GM13976 (cell line): ENCODE measurements around the gene FOXC1.

ENCODE experiments used
- DNase-seq: peaks from one replicate; pipeline ENCODE4 v3.0.0; 2012; ENCODE audit warnings: low spot score
- CTCF ChIP-seq: IDR thresholded peaks from 2 replicates; pipeline ENCODE4 v1.5.1; 2012; ENCODE audit warnings: borderline replicate concordance, mild to moderate bottlenecking; ENCODE audit not compliant: insufficient read depth; ENCODE audit errors: extremely low read depth, missing control alignments, control extremely low read depth
- in situ Hi-C: fragments of 300-500 bp; cut with MboI; formaldehyde crosslinking; loops from one replicate; pipeline ENCODE4 v1.12.0; 2022; ENCODE audit warnings: low sequenced_read_pairs, mixed read lengths, inconsistent platforms; ENCODE audit not compliant: unreplicated experiment

The FOXC1 gene

DNA sequence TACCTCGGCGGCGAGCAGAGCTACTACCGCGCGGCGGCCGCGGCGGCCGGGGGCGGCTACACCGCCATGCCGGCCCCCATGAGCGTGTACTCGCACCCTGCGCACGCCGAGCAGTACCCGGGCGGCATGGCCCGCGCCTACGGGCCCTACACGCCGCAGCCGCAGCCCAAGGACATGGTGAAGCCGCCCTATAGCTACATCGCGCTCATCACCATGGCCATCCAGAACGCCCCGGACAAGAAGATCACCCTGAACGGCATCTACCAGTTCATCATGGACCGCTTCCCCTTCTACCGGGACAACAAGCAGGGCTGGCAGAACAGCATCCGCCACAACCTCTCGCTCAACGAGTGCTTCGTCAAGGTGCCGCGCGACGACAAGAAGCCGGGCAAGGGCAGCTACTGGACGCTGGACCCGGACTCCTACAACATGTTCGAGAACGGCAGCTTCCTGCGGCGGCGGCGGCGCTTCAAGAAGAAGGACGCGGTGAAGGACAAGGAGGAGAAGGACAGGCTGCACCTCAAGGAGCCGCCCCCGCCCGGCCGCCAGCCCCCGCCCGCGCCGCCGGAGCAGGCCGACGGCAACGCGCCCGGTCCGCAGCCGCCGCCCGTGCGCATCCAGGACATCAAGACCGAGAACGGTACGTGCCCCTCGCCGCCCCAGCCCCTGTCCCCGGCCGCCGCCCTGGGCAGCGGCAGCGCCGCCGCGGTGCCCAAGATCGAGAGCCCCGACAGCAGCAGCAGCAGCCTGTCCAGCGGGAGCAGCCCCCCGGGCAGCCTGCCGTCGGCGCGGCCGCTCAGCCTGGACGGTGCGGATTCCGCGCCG is 994 bp downstream of the FOXC1 start:
- TF ChIP-seq CTCF: no peak
- no peak for DNase-seq
- in situ Hi-C loops: loop anchor here (25.0 kb wide), 1 partner anchor 577 kb away; no protein-coding TSS in a partner anchor

GRCh38 chr6:1611322-1611571 is 1.5 kb downstream of the FOXC1 start:
- no peak for DNase-seq
- peak; percentile 15 for TF ChIP-seq CTCF
- in situ Hi-C loops: loop anchor here (25.0 kb wide), 1 partner anchor 576 kb away; no protein-coding TSS in a partner anchor

GRCh38 chr6:1611572-1612298 is 2.0 kb downstream of the FOXC1 start:
- no peak for DNase-seq
- TF ChIP-seq CTCF: no peak
- in situ Hi-C loops: loop anchor here (25.0 kb wide), 1 partner anchor 576 kb away; no protein-coding TSS in a partner anchor

GRCh38 chr6:1612299-1612973 is 2.7 kb downstream of the FOXC1 start:
- in situ Hi-C loops: loop anchor here (25.0 kb wide), 1 partner anchor 575 kb away; no protein-coding TSS in a partner anchor
- no peak for TF ChIP-seq CTCF

DNA sequence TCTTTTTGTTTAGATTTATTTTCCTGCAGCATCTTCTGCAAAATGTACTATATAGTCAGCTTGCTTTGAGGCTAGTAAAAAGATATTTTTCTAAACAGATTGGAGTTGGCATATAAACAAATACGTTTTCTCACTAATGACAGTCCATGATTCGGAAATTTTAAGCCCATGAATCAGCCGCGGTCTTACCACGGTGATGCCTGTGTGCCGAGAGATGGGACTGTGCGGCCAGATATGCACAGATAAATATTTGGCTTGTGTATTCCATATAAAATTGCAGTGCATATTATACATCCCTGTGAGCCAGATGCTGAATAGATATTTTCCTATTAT is 3.2 kb downstream of the FOXC1 start:
- DNase-seq: no peak
- in situ Hi-C loops: loop anchor here (25.0 kb wide), 1 partner anchor 574 kb away; no protein-coding TSS in a partner anchor
- TF ChIP-seq CTCF: no peak

More at GRCh38 chr6:1612299-1612973, 2.7 kb downstream of the FOXC1 start:
- no peak for DNase-seq

DNA sequence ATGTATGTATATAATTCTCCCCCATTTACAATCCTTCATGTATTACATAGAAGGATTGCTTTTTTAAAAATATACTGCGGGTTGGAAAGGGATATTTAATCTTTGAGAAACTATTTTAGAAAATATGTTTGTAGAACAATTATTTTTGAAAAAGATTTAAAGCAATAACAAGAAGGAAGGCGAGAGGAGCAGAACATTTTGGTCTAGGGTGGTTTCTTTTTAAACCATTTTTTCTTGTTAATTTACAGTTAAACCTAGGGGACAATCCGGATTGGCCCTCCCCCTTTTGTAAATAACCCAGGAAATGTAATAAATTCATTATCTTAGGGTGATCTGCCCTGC is 3.6 kb downstream of the FOXC1 start:
- in situ Hi-C loops: loop anchor here (25.0 kb wide), 1 partner anchor 574 kb away; no protein-coding TSS in a partner anchor
- no peak for TF ChIP-seq CTCF
- DNase-seq: no peak
